ENCODE results near the gene MLST8.
"Not testable (repeated sequence)": the region's sequence is repeated elsewhere in the genome, so short reads cannot be mapped to it uniquely, and the experiment has no call there.

MLST8 gene

DNA sequence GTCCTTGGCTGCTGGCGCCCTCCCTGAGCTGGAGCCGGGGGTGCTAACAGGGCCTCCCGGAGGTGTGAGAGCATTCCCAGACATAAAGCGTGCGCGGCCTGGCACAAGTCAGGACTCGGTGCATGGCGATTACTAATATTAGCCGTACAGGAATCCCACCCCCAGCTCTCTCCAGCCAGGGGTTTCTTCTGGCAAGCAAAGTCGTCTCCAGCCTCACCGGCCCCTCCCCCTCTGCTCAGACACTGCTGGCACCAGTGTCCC is 13.9 kb upstream of the MLST8 start:
- DNase-seq = no peak

GRCh38 chr16:2194166-2194834 is 11.0 kb upstream of the MLST8 start:
- no peak for DNase-seq

DNA sequence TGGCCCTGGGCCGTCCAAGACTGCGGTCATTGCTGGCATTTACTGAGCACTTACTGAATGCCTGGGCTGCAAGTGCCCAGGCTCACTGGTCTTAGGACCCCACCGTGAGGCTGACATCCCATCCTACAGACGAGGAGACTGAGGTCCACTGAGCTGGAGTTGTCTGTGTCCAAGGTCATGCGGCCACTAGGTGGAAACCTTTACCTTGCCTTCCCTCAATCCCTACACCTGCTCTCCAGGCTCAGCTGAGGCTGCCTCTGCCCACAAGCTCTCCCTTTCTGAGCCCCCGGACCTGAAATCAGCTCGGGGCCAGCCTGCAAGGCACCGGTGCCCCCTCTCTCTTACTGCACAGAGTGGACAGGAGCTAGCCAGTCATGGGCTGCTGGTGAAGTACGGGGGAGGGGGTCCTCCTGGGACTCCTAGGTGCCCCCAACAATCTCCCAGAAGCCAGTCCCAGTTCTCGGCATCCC is 10.4 kb upstream of the MLST8 start:
- peak in 2 of 4 experiments; percentile 23 to 26 for DNase-seq

DNA sequence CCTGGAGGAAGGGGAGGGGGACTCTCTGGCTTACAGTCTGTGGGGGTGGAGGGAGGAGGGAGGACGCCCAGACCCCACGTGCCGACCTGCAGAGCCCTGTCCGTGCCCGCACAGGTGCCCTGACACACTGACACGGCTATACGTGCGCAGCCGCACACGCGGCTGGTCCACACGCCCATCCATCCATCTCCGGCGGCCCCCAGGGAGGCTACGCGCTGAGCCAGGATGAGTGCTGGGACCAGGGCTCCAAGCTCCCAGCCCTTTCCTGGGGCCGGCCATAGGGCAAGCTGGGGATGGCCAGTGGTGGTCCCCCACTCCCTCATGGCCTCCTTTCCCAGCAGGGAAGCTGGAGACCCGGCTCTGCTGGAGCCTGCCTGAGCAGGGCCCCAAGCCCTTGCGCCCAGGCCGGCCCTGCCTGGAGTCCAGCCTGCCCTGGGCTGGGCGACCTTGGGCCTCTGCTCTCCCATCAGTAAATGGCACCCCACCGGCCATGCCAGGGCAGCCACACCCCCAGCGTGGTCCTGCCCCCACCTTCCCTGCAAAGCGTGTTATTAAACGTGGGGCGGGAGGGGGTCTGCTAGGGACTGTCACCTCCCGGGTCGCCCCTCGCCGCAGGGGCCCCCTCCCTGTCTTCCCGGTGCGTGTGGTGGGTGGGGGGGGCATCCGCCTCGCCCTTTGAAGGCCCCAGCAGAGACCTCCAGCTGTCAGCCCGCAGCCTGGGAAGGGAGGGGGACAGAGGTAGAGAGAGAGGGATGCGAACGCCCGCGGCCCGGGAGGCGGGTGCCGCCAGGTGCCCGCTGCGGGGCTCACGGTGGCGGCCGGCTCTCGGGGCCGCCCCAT is 9.7 kb upstream of the MLST8 start:
- DNase-seq = no peak

GRCh38 chr16:2196162-2196980 is 8.9 kb upstream of the MLST8 start, which contains the start of gene CASKIN1:
TSS of gene CASKIN1 (minus strand) at chr16:2196605. CDS start at chr16:2196432, 173 bp downstream.
- no peak for DNase-seq

DNA sequence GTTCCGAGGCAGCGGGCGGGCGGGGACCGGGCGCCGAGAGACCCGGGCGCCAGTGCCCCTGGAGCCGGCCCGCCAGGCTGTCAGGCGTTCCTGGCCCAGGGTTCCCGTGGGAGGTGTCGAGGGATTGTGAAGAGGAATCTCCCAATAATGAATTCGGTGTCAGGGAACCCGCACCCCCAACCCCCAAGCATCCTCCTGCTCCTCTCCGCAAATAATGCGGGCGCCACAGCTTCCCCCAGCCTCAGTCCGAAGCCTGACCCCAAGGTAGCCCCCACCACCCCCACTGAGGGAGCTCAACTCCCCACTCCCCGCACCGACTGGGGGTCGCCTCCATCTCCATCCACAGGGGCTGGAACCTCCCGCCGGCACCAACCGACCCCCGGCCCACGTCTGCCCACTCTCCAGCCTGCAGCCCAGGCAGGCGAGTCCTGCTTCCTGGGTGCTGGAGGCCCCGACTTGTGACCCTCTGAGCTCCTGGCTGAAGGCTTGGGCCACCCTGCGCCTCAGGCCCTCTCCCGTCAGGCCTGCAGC is 8.2 kb upstream of the MLST8 start:
- DNase-seq = no peak

DNA sequence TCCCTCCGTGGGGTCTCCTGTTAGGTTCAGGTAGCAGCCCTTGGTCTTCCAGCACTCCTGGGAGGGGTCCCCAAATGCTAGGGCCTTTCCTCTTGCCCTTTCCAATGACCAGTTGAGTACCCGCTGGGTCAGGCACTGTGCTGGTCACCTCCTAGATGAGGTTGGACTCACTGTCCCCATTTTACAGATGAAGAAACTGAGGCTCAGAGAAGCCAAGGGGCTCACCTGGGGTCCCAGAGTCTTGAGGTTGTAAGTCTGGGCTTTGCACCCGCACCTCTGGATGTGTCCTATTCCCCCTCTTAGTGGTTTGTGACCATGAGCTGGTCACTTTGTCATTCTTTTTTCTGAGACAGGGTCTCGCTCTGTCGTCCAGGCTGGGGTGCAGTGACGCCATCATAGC is 7.5 kb upstream of the MLST8 start:
- DNase-seq = no peak

- DNase-seq = no peak
Measured at GRCh38 chr16:2198283-2198682, 7.0 kb upstream of the MLST8 start.

DNA sequence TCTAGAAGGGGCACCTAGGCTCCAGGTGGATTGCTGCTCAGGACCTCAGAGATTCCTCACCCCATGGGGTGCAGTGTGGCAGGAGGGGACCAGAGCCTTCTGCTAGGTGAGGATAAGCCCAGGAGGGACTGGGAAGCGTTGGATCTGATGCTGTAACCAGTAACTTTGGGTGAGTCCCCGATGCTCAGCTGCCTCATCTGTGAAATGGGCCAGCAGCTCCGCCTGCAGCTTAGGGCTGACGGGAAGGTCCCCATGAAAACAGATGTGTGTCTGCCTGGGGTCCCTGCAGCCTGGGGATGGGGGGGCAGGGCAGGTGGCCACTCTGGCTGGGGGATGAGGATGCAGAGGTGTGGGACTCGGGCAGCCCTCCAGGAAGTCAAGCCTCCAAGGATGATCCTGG is 6.2 kb upstream of the MLST8 start:
- no peak for DNase-seq

- no peak for DNase-seq
Measured at GRCh38 chr16:2199621-2200139, 5.6 kb upstream of the MLST8 start.

- DNase-seq = no peak
Measured at GRCh38 chr16:2200313-2200712, 4.9 kb upstream of the MLST8 start.

GRCh38 chr16:2203119-2203688 is 2.0 kb upstream of the MLST8 start:
- not testable (repeated sequence) for DNase-seq

DNA sequence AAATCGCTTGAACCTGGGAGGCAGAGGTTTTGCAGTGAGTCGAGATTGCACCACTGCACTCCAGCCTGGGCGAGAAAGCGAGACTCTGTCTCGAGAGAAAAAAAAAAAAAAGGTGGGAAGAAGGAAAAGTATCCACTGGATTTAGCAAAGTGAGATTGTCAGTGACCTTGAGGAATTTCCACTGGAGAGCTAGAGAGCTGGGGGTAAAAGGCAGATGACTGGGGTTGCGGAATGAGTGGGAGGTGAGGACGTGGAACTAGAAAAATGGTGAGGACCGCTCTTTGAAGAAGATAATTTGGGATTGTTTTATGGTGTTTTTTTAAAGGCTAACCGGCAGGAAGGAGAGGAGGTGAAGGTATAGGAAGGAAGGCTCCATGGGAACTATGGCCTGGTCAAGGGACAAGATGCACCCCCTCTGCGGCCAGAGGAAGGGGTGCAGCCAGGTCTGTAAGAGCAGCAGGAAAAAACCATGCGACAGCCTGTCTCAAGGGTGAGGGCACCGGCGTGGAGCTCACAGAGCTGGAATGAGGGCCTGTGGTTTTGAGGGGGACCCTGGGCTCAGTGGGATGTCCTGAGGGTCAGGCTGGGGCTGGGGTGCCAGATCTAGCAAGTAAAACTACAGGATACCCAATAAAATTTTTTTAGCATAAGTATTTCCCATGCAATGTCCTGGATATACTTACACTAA is 694 bp upstream of the MLST8 start:
- no peak for DNase-seq

GRCh38 chr16:2205967-2206313 is 686 bp downstream of the MLST8 start:
- no peak for DNase-seq

DNA sequence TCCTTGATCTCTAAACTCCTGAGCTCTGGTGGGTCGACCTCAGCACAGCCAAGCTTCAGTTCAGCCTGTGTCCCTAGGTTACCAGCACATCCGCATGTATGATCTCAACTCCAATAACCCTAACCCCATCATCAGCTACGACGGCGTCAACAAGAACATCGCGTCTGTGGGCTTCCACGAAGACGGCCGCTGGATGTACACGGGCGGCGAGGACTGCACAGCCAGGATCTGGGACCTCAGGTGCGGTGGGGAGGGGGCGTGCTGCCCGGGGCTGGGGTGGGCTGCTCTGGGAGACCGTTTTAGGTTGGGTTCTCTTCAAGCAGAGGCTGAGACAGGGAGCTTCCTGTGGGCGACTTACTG is 1.1 kb downstream of the MLST8 start:
- no peak for DNase-seq

DNA sequence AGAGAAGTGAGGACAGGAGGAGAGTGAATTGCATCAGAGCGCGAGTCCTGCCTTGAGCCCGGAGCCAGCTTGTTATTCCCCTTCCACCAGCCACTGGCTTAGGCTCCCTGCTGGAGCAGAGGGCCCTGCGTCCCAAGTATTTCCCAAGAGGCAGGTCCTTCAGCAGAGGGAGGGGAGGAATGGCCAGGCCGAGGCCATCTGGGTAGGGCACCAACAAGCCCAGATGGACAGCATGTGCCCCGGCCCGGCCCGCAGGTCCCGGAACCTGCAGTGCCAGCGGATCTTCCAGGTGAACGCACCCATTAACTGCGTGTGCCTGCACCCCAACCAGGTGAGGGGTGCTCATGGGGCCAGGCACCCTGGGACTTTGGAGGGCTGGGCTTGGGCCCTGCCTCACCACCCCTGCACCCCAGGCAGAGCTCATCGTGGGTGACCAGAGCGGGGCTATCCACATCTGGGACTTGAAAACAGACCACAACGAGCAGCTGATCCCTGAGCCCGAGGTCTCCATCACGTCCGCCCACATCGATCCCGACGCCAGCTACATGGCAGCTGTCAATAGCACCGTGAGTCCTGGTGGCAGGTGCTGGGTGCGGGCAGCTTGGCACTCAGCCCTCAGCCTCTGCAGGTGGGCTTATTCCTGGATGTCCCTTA is 1.7 kb downstream of the MLST8 start:
- no peak for DNase-seq

DNA sequence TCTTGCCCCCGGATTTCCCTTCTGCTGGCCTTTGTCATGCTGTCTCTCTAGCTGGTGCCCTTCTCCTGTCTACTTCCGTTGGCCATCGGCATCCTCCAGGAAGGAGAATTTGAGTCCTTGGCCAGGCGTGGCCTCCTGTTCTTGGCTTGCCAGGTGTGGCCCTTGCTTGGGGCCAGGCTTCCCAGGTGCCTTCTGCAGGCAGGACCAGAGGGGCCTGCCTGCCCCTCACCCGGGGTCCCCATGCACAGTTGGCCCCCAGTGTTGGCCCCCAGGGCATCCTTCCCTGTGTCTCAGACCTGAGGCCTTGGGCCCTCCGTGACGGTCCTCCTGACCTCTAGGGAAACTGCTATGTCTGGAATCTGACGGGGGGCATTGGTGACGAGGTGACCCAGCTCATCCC is 2.6 kb downstream of the MLST8 start:
- no peak for DNase-seq

- no peak for DNase-seq
Measured at GRCh38 chr16:2208308-2208707, 3.1 kb downstream of the MLST8 start.

GRCh38 chr16:2208772-2209171 is 3.5 kb downstream of the MLST8 start:
- DNase-seq = no peak

DNA sequence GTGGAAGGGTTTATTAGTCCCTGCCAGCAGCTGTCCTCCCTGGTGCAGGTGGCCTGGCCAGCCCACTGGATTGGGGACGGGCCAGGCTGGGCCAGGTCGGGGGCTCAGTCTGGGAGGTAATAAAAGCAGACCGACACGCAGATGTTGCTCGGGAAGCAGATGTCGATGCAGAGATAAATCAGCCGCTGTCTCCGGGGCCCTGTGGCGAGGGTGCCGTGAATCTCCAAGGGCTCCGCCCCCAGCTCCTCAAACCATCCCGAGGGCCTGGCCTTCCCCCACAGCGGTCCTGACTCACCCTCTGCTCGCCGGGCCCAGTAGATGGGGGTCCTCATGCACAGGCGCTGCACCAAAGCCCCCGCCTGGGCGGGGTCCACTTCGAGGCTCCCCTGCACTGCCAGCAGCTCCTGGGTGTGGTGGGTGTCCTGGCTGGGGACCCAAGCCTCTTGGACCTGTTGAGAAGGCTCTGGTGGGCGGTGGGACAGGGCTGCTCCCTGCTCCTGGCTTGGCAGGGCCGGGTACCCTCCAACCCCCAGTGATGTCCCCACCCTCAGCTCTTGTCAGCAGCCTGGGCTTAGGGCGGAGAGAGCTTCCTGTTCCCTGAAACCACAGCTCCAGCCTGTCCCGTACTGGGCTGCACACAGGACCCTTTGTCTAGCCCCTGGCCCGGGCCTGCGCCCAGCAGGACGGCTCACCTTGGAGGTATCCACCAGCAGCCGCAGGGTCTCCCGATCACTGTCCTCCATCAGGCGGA is 4.2 kb downstream of the MLST8 start:
- DNase-seq = no peak

DNA sequence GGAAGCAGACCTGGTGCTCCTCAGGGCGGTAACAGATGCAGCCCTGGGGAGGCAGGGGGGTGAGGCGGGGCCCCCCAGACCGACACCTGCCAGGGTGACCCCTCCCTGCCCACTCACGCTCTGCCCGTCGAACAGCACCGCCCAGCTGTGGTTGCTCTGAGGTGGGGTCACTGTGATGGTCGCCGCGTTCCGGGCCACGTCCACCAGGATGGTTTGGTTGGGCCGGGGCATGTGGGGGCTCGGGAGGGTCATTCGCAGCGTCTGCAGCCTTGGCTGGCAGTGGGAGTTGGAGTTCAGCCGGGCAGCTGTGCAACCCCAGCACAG is 4.7 kb downstream of the MLST8 start:
- DNase-seq = no peak

All from activated CD4-positive, CD25-positive, alpha-beta regulatory T cell (primary cell).